K562 (cell line): ENCODE data around the gene ACTN2. TPM values are rescaled to one million over a fixed set of nuclear protein-coding genes. Genes with fewer than 3 reads are reported as not detected.

Source experiments
- CTBP1 ChIP-seq: fragments of 450-650 bp; IDR thresholded peaks from 2 replicates; pipeline ENCODE4 v1.6.1; 2016; ENCODE audit warnings: borderline replicate concordance
- DPF2 ChIP-seq: fragments of 450-650 bp; IDR thresholded peaks from 2 replicates; pipeline ENCODE4 v1.6.1; 2016
- FOXM1 ChIP-seq, 2 experiments: fragments of 450-650 bp in 1 of 2; sonication (generic) in 1 of 2; formaldehyde crosslinking in 1 of 2; IDR thresholded peaks; 2 replicates each; pipeline versions ENCODE4 v1.6.1 to v1.9.0; 2017 to 2022; ENCODE audit warnings: low read depth in 2 of 2, mild to moderate bottlenecking in 2 of 2, missing genetic modification reagents in 1 of 2, moderate library complexity in 1 of 2
- HMBOX1 ChIP-seq: sonication (generic); IDR thresholded peaks from 2 replicates; pipeline ENCODE4 v1.6.1; 2016
- HNRNPK ChIP-seq: fragments of 200-400 bp; formaldehyde crosslinking; IDR thresholded peaks from one replicate; pipeline ENCODE4 v1.6.1; 2018; ENCODE audit warnings: mild to moderate bottlenecking, low read depth, low read length; ENCODE audit not compliant: poor library complexity, severe bottlenecking
- HNRNPLL ChIP-seq: fragments of 200-400 bp; formaldehyde crosslinking; IDR thresholded peaks from 2 replicates; pipeline ENCODE4 v1.6.1; 2017; ENCODE audit warnings: low read length, low read depth, mild to moderate bottlenecking; ENCODE audit not compliant: poor library complexity, severe bottlenecking
- IRF2 ChIP-seq: sonication (generic); formaldehyde crosslinking; IDR thresholded peaks from 2 replicates; pipeline ENCODE4 v1.8.1; 2022; ENCODE audit warnings: mild to moderate bottlenecking, missing genetic modification reagents
- SIRT6 ChIP-seq: IDR thresholded peaks from one replicate; pipeline ENCODE4 v1.6.1; 2012; ENCODE audit warnings: low read depth, mild to moderate bottlenecking, control low read depth, inconsistent platforms, low read length, moderate library complexity
- ZKSCAN3 ChIP-seq: fragments of 250-450 bp; sonication (Bioruptor Pico); IDR thresholded peaks from 2 replicates; pipeline ENCODE4 v1.4.0; 2020
- ZNF175 ChIP-seq: fragments of 200-800 bp; sonication (Bioruptor generic); IDR thresholded peaks from 2 replicates; pipeline ENCODE4 v1.6.1; 2016; ENCODE audit warnings: low read depth, mild to moderate bottlenecking, missing genetic modification characterization, missing compliant biosample characterization
- ZNF318 ChIP-seq, 2 experiments: fragments of 450-650 bp; IDR thresholded peaks; 2 replicates each; pipeline ENCODE4 v1.6.1; 2016; ENCODE audit warnings: mild to moderate bottlenecking in 2 of 2, borderline replicate concordance in 1 of 2, low read depth in 1 of 2, moderate library complexity in 1 of 2
- ZNF408 ChIP-seq: fragments of 250-450 bp; sonication (Bioruptor Pico); IDR thresholded peaks from 2 replicates; pipeline ENCODE4 v1.4.0; 2020; ENCODE audit warnings: low read depth, mild to moderate bottlenecking, moderate library complexity
- ZNF449 ChIP-seq: fragments of 250-450 bp; sonication (Bioruptor Pico); IDR thresholded peaks from 2 replicates; pipeline ENCODE4 v1.8.0; 2022; ENCODE audit warnings: moderate library complexity, mild to moderate bottlenecking, inconsistent platforms
- ZNF668 ChIP-seq: fragments of 250-450 bp; sonication (Bioruptor Pico); IDR thresholded peaks from 2 replicates; pipeline ENCODE4 v1.8.0; 2022; ENCODE audit warnings: mild to moderate bottlenecking, inconsistent platforms
- ZNF785 ChIP-seq: fragments of 250-450 bp; sonication (Bioruptor Pico); IDR thresholded peaks from 2 replicates; pipeline ENCODE4 v1.4.0; 2020; ENCODE audit warnings: mild to moderate bottlenecking
- ZNF79 ChIP-seq: fragments of 250-450 bp; sonication (Bioruptor Pico); IDR thresholded peaks from 2 replicates; pipeline ENCODE4 v1.4.0; 2020; ENCODE audit warnings: low read depth, mild to moderate bottlenecking, moderate library complexity
- ZSCAN29 ChIP-seq: fragments of 450-650 bp; IDR thresholded peaks from 2 replicates; pipeline ENCODE4 v1.6.1; 2017
- polyA plus RNA-seq, 8 experiments: library from polyadenylated mRNA; depleted of rRNA in 4 of 8; stranded (reverse) in 5 of 8; unstranded in 3 of 8; fragments of >200 nt; fragmentation: Nextera tagmentation in 2 of 8; fragmentation: Illumina TruSeq in 1 of 8; extraction: Ambion mirVana in 2 of 8; extraction: Trizol in 1 of 8; gene quantifications; 2 replicates each; pipeline versions ENCODE4 v1.2.1 to v1.2.3, GENCODE V29; 2011 to 2014; ENCODE audit warnings: inconsistent platforms in 1 of 8, missing spikeins in 1 of 8
- total RNA-seq, 7 experiments: library from RNA; depleted of rRNA in 6 of 7; stranded (reverse); fragments of >200 nt in 6 of 7; fragmentation: Illumina TruSeq in 2 of 7; extraction: Trizol in 2 of 7; gene quantifications; 2 replicates each; pipeline versions ENCODE4 v1.2.1 to v1.2.3, GENCODE V29; 2011 to 2021; ENCODE audit warnings: low replicate concordance in 1 of 7

Gene ACTN2
- total and polyA plus RNA-seq, 9 of the 15 experiments (the other 6 are each of a cell fraction or from before 2014, with no cell fraction given), result 0.18 to 0.94 (median 0.42) TPM

- TF ChIP-seq ZNF449 (CRISPR knock-in tag), result no peak
- no peak for TF ChIP-seq SIRT6
- TF ChIP-seq HNRNPK, result no peak
- no peak for TF ChIP-seq ZKSCAN3 (CRISPR knock-in tag)
- no peak for TF ChIP-seq DPF2
- TF ChIP-seq ZNF408, result no peak
- peak; percentile 40; the same call in 1 of the 2 replicates for TF ChIP-seq CTBP1
- peak; percentile 3 for TF ChIP-seq HNRNPLL
- peak; percentile 51; the same call in 1 of the 2 replicates for TF ChIP-seq ZNF79
- no peak for TF ChIP-seq ZNF785 (CRISPR knock-in tag)
- TF ChIP-seq ZNF318 (IDR thresholded peaks at IDR 0.05; ENCODE audit: borderline replicate concordance in 1 of 2, low read depth in 1 of 2), result no peak
- peak; percentile 76; the same call in 1 of the 2 replicates for TF ChIP-seq ZNF175 (CRISPR knock-in tag)
- no peak for TF ChIP-seq IRF2 (CRISPR knock-in tag)
- TF ChIP-seq FOXM1 (IDR thresholded peaks at IDR 0.05; ENCODE audit: low read depth), result no peak
- TF ChIP-seq FOXM1 (CRISPR knock-in tag; IDR thresholded peaks at IDR 0.05; ENCODE audit: low read depth), result no peak
- TF ChIP-seq ZSCAN29, result no peak
- no peak for TF ChIP-seq HMBOX1
- TF ChIP-seq ZNF668 (CRISPR knock-in tag), result peak; percentile 59; the same call in 1 of the 2 replicates
Measured at GRCh38 chr1:236795035-236795756, 108.9 kb downstream of the ACTN2 start, which contains the start of gene MTR (continued).
